Hematopoietic multipotent progenitor cell treated with erythropoietin and hydrocortisone succinate and interleukin-3 and kit ligand, for 6 days (in vitro differentiated cells): ENCODE measurements around the gene CTSL.

Experiments
- DNase-seq: peaks from one replicate; pipeline ENCODE4 v3.0.0-alpha.2; 2015

Gene CTSL

GRCh38 chr9:87765521-87765920 lies 39.6 kb downstream of the CTSL start:
- DNase-seq, result no peak

GRCh38 chr9:87766697-87767096 lies 40.8 kb downstream of the CTSL start:
- DNase-seq, result no peak

GRCh38 chr9:87770616-87771315 lies 44.8 kb downstream of the CTSL start:
- DNase-seq, result no peak

GRCh38 chr9:87771316-87772006 lies 45.5 kb downstream of the CTSL start:
- DNase-seq, result no peak

DNA sequence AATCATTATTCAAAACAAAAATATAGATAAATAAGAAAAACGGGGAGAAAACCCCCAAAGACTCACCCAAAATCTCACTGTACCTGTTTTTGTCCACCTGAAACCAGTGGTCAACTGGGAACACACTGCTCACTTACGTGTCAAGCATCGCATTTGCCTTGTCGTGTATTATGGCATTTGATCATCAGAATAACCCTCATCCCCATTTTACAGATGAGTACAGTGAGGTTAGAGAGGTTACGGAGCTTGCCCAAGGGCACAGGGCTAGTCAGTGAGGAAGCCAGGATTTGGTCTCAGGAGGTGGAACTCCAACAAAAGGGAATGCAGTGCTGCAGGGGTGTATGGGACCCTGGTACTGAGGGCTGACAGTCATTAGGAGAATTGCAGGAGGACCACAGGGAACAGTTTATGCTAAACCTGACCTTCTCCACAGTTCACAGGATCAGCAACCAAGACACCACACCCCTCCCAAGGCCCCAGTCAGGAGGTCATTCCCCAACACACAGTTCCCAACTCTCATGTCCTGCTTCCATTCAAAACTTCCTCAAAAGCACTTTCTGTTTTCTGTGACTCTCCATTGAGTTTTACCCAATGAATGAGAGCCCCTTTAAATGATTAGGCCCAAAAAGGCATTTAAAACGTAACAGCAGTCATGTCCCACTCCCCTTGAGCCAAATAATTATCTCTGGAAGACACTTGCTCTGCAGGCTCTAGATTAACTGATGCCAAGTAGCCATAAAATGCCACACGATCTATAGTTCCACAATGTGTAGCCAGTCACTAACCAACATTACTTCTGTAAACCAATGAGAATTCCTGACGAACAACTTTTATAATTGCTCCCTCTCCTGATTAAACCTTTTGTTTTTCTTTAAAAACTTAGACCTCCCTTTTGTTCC lies 50.8 kb downstream of the CTSL start:
- peak; percentile 89 for DNase-seq

DNA sequence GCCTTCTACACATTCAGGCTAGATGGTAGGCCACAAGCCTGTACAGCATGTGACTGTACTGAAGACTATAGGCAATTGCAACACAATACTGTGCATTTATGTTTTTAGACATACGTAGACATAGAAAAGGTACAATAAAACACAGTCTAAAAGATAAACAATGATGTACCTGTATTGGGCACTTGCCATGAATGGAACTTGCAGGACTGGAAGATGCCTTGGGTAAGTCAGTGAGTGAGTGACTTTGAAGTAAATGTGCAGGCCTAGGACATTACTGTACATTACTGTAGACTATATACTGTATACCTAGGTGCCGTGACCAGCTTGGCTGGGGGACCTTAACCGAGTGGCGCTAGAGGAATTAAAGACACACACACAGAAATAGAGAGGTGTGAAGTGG lies 53.1 kb downstream of the CTSL start:
- no peak for DNase-seq
